GM12878 (cell line): Measurements from ENCODE around the gene NKX2-2. TPM values are rescaled to one million over a fixed set of nuclear protein-coding genes. Genes with fewer than 3 reads are reported as not detected.

Source experiments
- ATAC-seq: fragments of 200-7000 bp; cut with Tn5 transposase; 3 replicates; pipeline ENCODE4 v1.9.1; 2020; ENCODE audit warnings: mild to moderate bottlenecking, moderate library complexity
- BruUV-seq: library from RNA; stranded (reverse); fragments of 400-500 nt; replicated peaks from 2 replicates; lab custom pipeline; 2021; lab: Mats Ljungman, UMichigan
- CTCF ChIA-PET: fragments of 300-600 bp; sonication (Branson Sonifier 250); formaldehyde crosslinking; extraction: SDS; loops from one replicate; lab custom pipeline; 2021; ENCODE audit warnings: inconsistent platforms; lab: Yijun Ruan, JAX
- POLR2A ChIA-PET: fragments of 350-600 bp; formaldehyde crosslinking; extraction: SDS; loops from one replicate; lab custom pipeline; 2021; ENCODE audit warnings: inconsistent platforms; lab: Charles Lee
- RAD21 ChIA-PET: fragments of 300-600 bp; sonication (Branson Sonifier 250); formaldehyde crosslinking; loops from one replicate; lab custom pipeline; 2023; ENCODE audit warnings: antibody characterized with exemption; ENCODE audit not compliant: unreplicated experiment; lab: Charles Lee
- SMC1A ChIA-PET: fragments of 300-600 bp; sonication (Branson Sonifier 250); formaldehyde crosslinking; loops from one replicate; lab custom pipeline; 2023; ENCODE audit not compliant: unreplicated experiment, uncharacterized antibody; lab: Charles Lee
- DNase-seq: peaks from one replicate; pipeline ENCODE4 v3.0.0-alpha.2; 2011; ENCODE audit warnings: low read depth, low spot score
- FAIRE-seq: peaks from 3 replicates; lab custom pipeline; 2011; peaks lifted over from hg19 to GRCh38; lab: Jason Lieb, UNC
- H2AFZ ChIP-seq: 2 replicates; pipeline ENCODE4 v1.6.0; 2011; ENCODE audit warnings: low read depth, low read length, control low read depth; ENCODE audit not compliant: control insufficient read depth
- H3K27ac ChIP-seq: 2 replicates; pipeline ENCODE4 v1.5.1; 2011; ENCODE audit warnings: control low read depth; ENCODE audit not compliant: control insufficient read depth, insufficient read depth
- H3K27me3 ChIP-seq, 2 experiments: replicated peaks in 1 of 2; 2 replicates each; pipeline versions ENCODE4 v1.6.0 to v1.6.1; 2011; ENCODE audit warnings: low read length in 1 of 2; ENCODE audit not compliant: control insufficient read depth in 2 of 2, insufficient read depth in 2 of 2
- H3K36me3 ChIP-seq, 2 experiments: 2 replicates each; pipeline ENCODE4 v1.5.1; 2011; ENCODE audit warnings: low read length in 1 of 2; ENCODE audit not compliant: control insufficient read depth in 2 of 2, insufficient read depth in 2 of 2
- H3K4me1 ChIP-seq: 2 replicates; pipeline ENCODE4 v1.6.1; 2011; ENCODE audit warnings: mild to moderate bottlenecking, low read length, moderate library complexity, mixed read lengths; ENCODE audit not compliant: control insufficient read depth, insufficient read depth
- H3K4me2 ChIP-seq: 2 replicates; pipeline ENCODE4 v1.6.0; 2011; ENCODE audit warnings: control low read depth; ENCODE audit not compliant: control insufficient read depth, insufficient read depth
- H3K4me3 ChIP-seq: fragments of 200-600 bp; sonication (generic); 2 replicates; pipeline ENCODE4 v1.5.1; 2016
- H3K79me2 ChIP-seq: 2 replicates; pipeline ENCODE4 v1.6.0; 2011; ENCODE audit warnings: low read length; ENCODE audit not compliant: control insufficient read depth, insufficient read depth
- H3K9ac ChIP-seq: 2 replicates; pipeline ENCODE4 v1.8.0; 2011; ENCODE audit warnings: low read length, control low read depth, mixed read lengths; ENCODE audit not compliant: control insufficient read depth, insufficient read depth
- H3K9me3 ChIP-seq: replicated peaks from 3 replicates; pipeline ENCODE4 v1.5.1; 2011; ENCODE audit warnings: mild to moderate bottlenecking, low read length; ENCODE audit not compliant: control insufficient read depth, insufficient read depth
- H4K20me1 ChIP-seq: 2 replicates; pipeline ENCODE4 v1.6.0; 2011; ENCODE audit not compliant: control insufficient read depth, insufficient read depth
- ASH2L ChIP-seq: fragments of 300-600, 200-600 bp; sonication (generic); IDR thresholded peaks from 2 replicates; pipeline ENCODE4 v1.6.1; 2017; ENCODE audit warnings: low read depth, mild to moderate bottlenecking, borderline replicate concordance
- ATF2 ChIP-seq: IDR thresholded peaks from 2 replicates; pipeline ENCODE4 v1.6.1; 2012; ENCODE audit warnings: low read length, inconsistent platforms
- ATF3 ChIP-seq: IDR thresholded peaks from 2 replicates; pipeline ENCODE4 v1.6.1; 2011; ENCODE audit warnings: low read depth, mild to moderate bottlenecking, low read length, moderate library complexity, borderline replicate concordance; ENCODE audit errors: extremely low read depth
- E4F1 ChIP-seq: fragments of 450-650 bp; IDR thresholded peaks from 2 replicates; pipeline ENCODE4 v1.6.1; 2018; ENCODE audit warnings: borderline replicate concordance, mild to moderate bottlenecking; ENCODE audit not compliant: partially characterized antibody
- JUND ChIP-seq: IDR thresholded peaks from 2 replicates; pipeline ENCODE4 v1.6.1; 2012; ENCODE audit warnings: low read depth, mild to moderate bottlenecking, low read length, improper control_type of control experiment, moderate library complexity
- KLF5 ChIP-seq: fragments of 450-650 bp; IDR thresholded peaks from 2 replicates; pipeline ENCODE4 v1.6.1; 2014; ENCODE audit warnings: mild to moderate bottlenecking; ENCODE audit not compliant: partially characterized antibody
- MXI1 ChIP-seq: fragments of 150-350 bp; IDR thresholded peaks from 2 replicates; pipeline ENCODE4 v1.6.1; 2011; ENCODE audit warnings: low read depth, mild to moderate bottlenecking, inconsistent platforms, low read length, improper control_type of control experiment
- MYC ChIP-seq: IDR thresholded peaks from 2 replicates; pipeline ENCODE4 v1.6.1; 2011; ENCODE audit warnings: mild to moderate bottlenecking, low read length, moderate library complexity, inconsistent platforms; ENCODE audit not compliant: insufficient read depth, insufficient replicate concordance, insufficient read length, severe bottlenecking
- NFXL1 ChIP-seq: fragments of 450-650 bp; IDR thresholded peaks from 2 replicates; pipeline ENCODE4 v1.6.1; 2017; ENCODE audit warnings: antibody characterized with exemption, mild to moderate bottlenecking, borderline replicate concordance
- PML ChIP-seq: IDR thresholded peaks from 2 replicates; pipeline ENCODE4 v1.6.1; 2012; ENCODE audit warnings: low read length, inconsistent platforms
- RB1 ChIP-seq: fragments of 450-650 bp; formaldehyde crosslinking; IDR thresholded peaks from 2 replicates; pipeline ENCODE4 v1.6.1; 2017; ENCODE audit warnings: mild to moderate bottlenecking, borderline replicate concordance
- RCOR1 ChIP-seq: conservative IDR thresholded peaks from 2 replicates; pipeline ENCODE4 v1.6.1; 2012; ENCODE audit warnings: low read depth, low read length, improper control_type of control experiment
- REST ChIP-seq: IDR thresholded peaks from 2 replicates; pipeline ENCODE4 v1.6.1; 2012; ENCODE audit warnings: mild to moderate bottlenecking, low read depth, low read length
- WRNIP1 ChIP-seq: IDR thresholded peaks from 2 replicates; pipeline ENCODE4 v1.6.1; 2011; ENCODE audit warnings: low read depth, low read length, improper control_type of control experiment, borderline replicate concordance
- WGBS: methylation state at CpG from one replicate; pipeline ENCODE4 v1.1.6; 2016; ENCODE audit warnings: low lambda C conversion rate; ENCODE audit not compliant: insufficient replicate concordance, insufficient coverage; ENCODE audit errors: missing lambda C conversion rate; 5-methylcytosine and 5-hydroxymethylcytosine counted together
- in situ Hi-C: fragments of 300-500 bp; cut with MboI; formaldehyde crosslinking; loops from 9 replicates; pipeline ENCODE4 v1.14.3; 2018; ENCODE audit warnings: mixed read lengths
- intact Hi-C: fragments of 100-400 bp; cut with micrococcal nuclease; formaldehyde crosslinking; loops from one replicate; pipeline ENCODE4 v1.14.2; 2022; ENCODE audit not compliant: unreplicated experiment
- polyA plus RNA-seq, 11 experiments: library from polyadenylated mRNA; depleted of rRNA in 4 of 11; unstranded in 6 of 11; stranded (reverse) in 5 of 11; fragments of >200 nt; fragmentation: Nextera tagmentation in 4 of 11; fragmentation: Illumina TruSeq in 1 of 11; extraction: Ambion mirVana in 4 of 11; extraction: Trizol in 1 of 11; gene quantifications; 1 replicate in 1 of 11; 2 replicates in 10 of 11; pipeline versions ENCODE4 v1.2.1 to v1.2.3, GENCODE V29; 2011 to 2016; ENCODE audit warnings: inconsistent platforms in 2 of 11, missing spikeins in 2 of 11, low read depth in 1 of 11
- total RNA-seq, 4 experiments: library from RNA; depleted of rRNA in 3 of 4; stranded (reverse); fragments of >200 nt in 3 of 4; fragmentation: Illumina TruSeq in 1 of 4; extraction: Trizol in 1 of 4; gene quantifications; 2 replicates each; pipeline versions ENCODE4 v1.2.1 to v1.2.3, GENCODE V29; 2013 to 2021

NKX2-2 gene
- total and polyA plus RNA-seq, 10 of the 15 experiments (the other 5 are each of a cell fraction or from before 2014, with no cell fraction given) = not detected

GRCh38 chr20:21504323-21504722 lies 9.5 kb downstream of the NKX2-2 start:
- 67% methylated on average over 7 of the region's 7 CpGs for WGBS
- Histone ChIP-seq H3K4me3 (no peak overlapping the region), H3K27me3 (peaks cover 5 to 19% of the 10 kb centered on the region in 2 experiments), H3K4me1 (peaks cover 12% of the 10 kb centered on the region), H2AFZ (no peak overlapping the region), H3K79me2 (no peaks in the 10 kb centered on the region), H3K4me2 (no peak overlapping the region), H3K27ac (no peak overlapping the region), H3K9me3 (no peaks in the 10 kb centered on the region; the same call in 2 of the 3 replicates), H3K36me3 (no peaks in the 10 kb centered on the region), H3K9ac (no peak overlapping the region), H4K20me1 (no peaks in the 10 kb centered on the region)
- BruUV-seq = no TSS peak
- intact Hi-C loops = loop anchor here (2.0 to 10.0 kb wide), 3 partner anchors 110 to 840 kb away; partner anchors contain the start of gene NKX2-4
- DNase-seq (no peak), ATAC-seq (no peak), FAIRE-seq (no peak)
- ChIA-PET CTCF (interaction anchor here (0.6 to 6.6 kb wide), 28 partner anchors 8 to 667 kb away, joined by 3 to 202 read pairs (median 6); no protein-coding TSS in a partner anchor), SMC1A (interaction anchor here (0.7 to 4.8 kb wide), 18 partner anchors 8 to 667 kb away, joined by 3 to 94 read pairs (median 5); no protein-coding TSS in a partner anchor), RAD21 (interaction anchor here (0.9 to 3.2 kb wide), 10 partner anchors 9 to 644 kb away, joined by 3 to 75 read pairs (median 6); no protein-coding TSS in a partner anchor), POLR2A (no interaction called here)
- in situ Hi-C loops = loop anchor here (5.0 to 10.0 kb wide), 3 partner anchors 267 to 642 kb away; no protein-coding TSS in a partner anchor
- TF ChIP-seq REST (no peak), NFXL1 (no peak), MYC (no peak), E4F1 (no peak), MXI1 (no peak), ASH2L (no peak), KLF5 (no peak), WRNIP1 (no peak), ATF3 (no peak), RB1 (no peak), PML (no peak), ATF2 (no peak), RCOR1 (no peak), JUND (no peak)
